HCT116 (cell line): ENCODE measurements around the gene DCAF15. TPM values are rescaled to one million over a fixed set of nuclear protein-coding genes. Genes with fewer than 3 reads are reported as not detected.

Experiments
- ATAC-seq: fragments of 200-7000 bp; cut with Tn5 transposase; 2 replicates; pipeline ENCODE4 v1.9.1; 2020; ENCODE audit warnings: mild to moderate bottlenecking, moderate library complexity
- BruUV-seq: library from RNA; stranded (reverse); fragments of 400-500 nt; replicated peaks from 2 replicates; lab custom pipeline; 2021; lab: Mats Ljungman, UMichigan
- CTCF ChIA-PET: fragments of 300-600 bp; sonication (Branson Sonifier 250); formaldehyde crosslinking; loops from one replicate; lab custom pipeline; 2021; ENCODE audit warnings: antibody characterized with exemption; lab: Charles Lee
- POLR2A ChIA-PET: fragments of 300-600, 350-600 bp; sonication (Branson Sonifier 250); formaldehyde crosslinking; loops from one replicate; lab custom pipeline; 2021; ENCODE audit warnings: antibody characterized with exemption; lab: Charles Lee
- RAD21 ChIA-PET, 2 experiments: fragments of 300-600 bp; sonication (Branson Sonifier 250); formaldehyde crosslinking; loops; one replicate each; lab custom pipeline; 2023; ENCODE audit warnings: low total read pairs in 2 of 2; ENCODE audit not compliant: uncharacterized antibody in 2 of 2, unreplicated experiment in 2 of 2, low non-redundant PET in 1 of 2; lab: Charles Lee
- DNase-seq: peaks from one replicate; pipeline ENCODE4 v3.0.0-alpha.2; 2010; ENCODE audit warnings: low read depth, low spot score
- H2AFZ ChIP-seq: fragments of 200-600 bp; shearing (Covaris generic), sonication (generic); 2 replicates; pipeline ENCODE4 v1.6.1; 2017; ENCODE audit warnings: low read depth, mixed run types, mixed read lengths, antibody characterized with exemption, low read length; ENCODE audit not compliant: poor library complexity, severe bottlenecking
- H3K27ac ChIP-seq: 2 replicates; pipeline ENCODE4 v1.5.1; 2012; ENCODE audit warnings: low read depth, low read length
- H3K27me3 ChIP-seq: fragments of 200-600 bp; sonication (generic); 2 replicates; pipeline ENCODE4 v1.6.1; 2016; ENCODE audit warnings: mixed run types, low read length, mixed read lengths; ENCODE audit not compliant: insufficient read depth
- H3K36me3 ChIP-seq, 2 experiments: fragments of 200-500 bp in 1 of 2; fragments of 200-600 bp in 1 of 2; sonication (Bioruptor generic) in 1 of 2; sonication (generic) in 1 of 2; 2 replicates each; pipeline versions ENCODE4 v1.5.1 to v1.6.1; 2014 to 2016; ENCODE audit warnings: low read length in 2 of 2, inconsistent platforms in 1 of 2, mixed read lengths in 1 of 2, mixed run types in 1 of 2; ENCODE audit not compliant: insufficient read depth in 2 of 2, control insufficient read depth in 1 of 2
- H3K4me1 ChIP-seq, 2 experiments: fragments of 200-600 bp in 1 of 2; sonication (generic) in 1 of 2; 2 replicates each; pipeline versions ENCODE4 v1.5.1 to v1.6.1; 2012 to 2017; ENCODE audit warnings: low read length in 2 of 2, inconsistent platforms in 1 of 2, mild to moderate bottlenecking in 1 of 2, mixed read lengths in 1 of 2, mixed run types in 1 of 2, moderate library complexity in 1 of 2; ENCODE audit not compliant: insufficient read depth in 2 of 2, control insufficient read depth in 1 of 2
- H3K4me2 ChIP-seq: fragments of 200-600 bp; sonication (generic); 2 replicates; pipeline ENCODE4 v1.6.1; 2017; ENCODE audit warnings: mixed run types, low read length, mixed read lengths
- H3K4me3 ChIP-seq, 2 experiments: fragments of 200-600 bp in 1 of 2; sonication (generic) in 1 of 2; replicated peaks in 1 of 2; 2 replicates each; pipeline ENCODE4 v1.5.1; 2011 to 2016; ENCODE audit warnings: low read length in 2 of 2, control low read depth in 1 of 2, low read depth in 1 of 2, mild to moderate bottlenecking in 1 of 2, mixed read lengths in 1 of 2, mixed run types in 1 of 2
- H3K79me2 ChIP-seq: fragments of 200-600 bp; sonication (generic); 2 replicates; pipeline ENCODE4 v1.6.1; 2017; ENCODE audit warnings: mild to moderate bottlenecking, mixed run types, low read length, moderate library complexity, mixed read lengths; ENCODE audit not compliant: insufficient read depth
- H3K9ac ChIP-seq: fragments of 200-600 bp; sonication (generic); 2 replicates; pipeline ENCODE4 v1.6.1; 2016; ENCODE audit warnings: low read length, mixed read lengths
- H3K9me2 ChIP-seq: fragments of 200-600 bp; sonication (generic), shearing (Covaris generic); 2 replicates; pipeline ENCODE4 v1.6.1; 2017; ENCODE audit warnings: mixed run types, mild to moderate bottlenecking, moderate library complexity; ENCODE audit not compliant: insufficient read depth
- H3K9me3 ChIP-seq, 2 experiments: fragments of 200-500 bp in 1 of 2; fragments of 200-600 bp in 1 of 2; sonication (Bioruptor generic) in 1 of 2; sonication (generic) in 1 of 2; 2 replicates each; pipeline ENCODE4 v1.6.1; 2014 to 2017; ENCODE audit warnings: low read length in 2 of 2, mixed read lengths in 2 of 2, inconsistent platforms in 1 of 2, low read depth in 1 of 2, mild to moderate bottlenecking in 1 of 2, mixed run types in 1 of 2, moderate library complexity in 1 of 2; ENCODE audit not compliant: control insufficient read depth in 1 of 2, insufficient read depth in 1 of 2
- H4K20me1 ChIP-seq: fragments of 200-600 bp; sonication (generic), shearing (Covaris generic); 2 replicates; pipeline ENCODE4 v1.6.1; 2017; ENCODE audit warnings: mixed run types, mild to moderate bottlenecking, moderate library complexity; ENCODE audit not compliant: insufficient read depth
- EGR1 ChIP-seq: IDR thresholded peaks from 2 replicates; pipeline ENCODE4 v1.6.1; 2012; ENCODE audit warnings: low read depth
- ELF1 ChIP-seq: IDR thresholded peaks from 2 replicates; pipeline ENCODE4 v1.6.1; 2012; ENCODE audit warnings: low read depth, borderline replicate concordance
- JUND ChIP-seq: IDR thresholded peaks from 2 replicates; pipeline ENCODE4 v1.6.1; 2012
- POLR2AphosphoS5 ChIP-seq: IDR thresholded peaks from 2 replicates; pipeline ENCODE4 v1.6.1; 2011; ENCODE audit warnings: mild to moderate bottlenecking, low read depth, low read length, moderate library complexity
- SP1 ChIP-seq: IDR thresholded peaks from 2 replicates; pipeline ENCODE4 v1.6.1; 2012; ENCODE audit warnings: low read depth
- SRF ChIP-seq: IDR thresholded peaks from 2 replicates; pipeline ENCODE4 v1.6.1; 2012; ENCODE audit warnings: low read depth
- TCF7L2 ChIP-seq: IDR thresholded peaks from 2 replicates; pipeline ENCODE4 v1.7.0; 2011; ENCODE audit warnings: borderline replicate concordance, inconsistent platforms; ENCODE audit not compliant: insufficient read depth, insufficient read length; ENCODE audit errors: extremely low read depth
- YY1 ChIP-seq: IDR thresholded peaks from 2 replicates; pipeline ENCODE4 v1.6.1; 2011; ENCODE audit warnings: low read length, low read depth, moderate library complexity, mild to moderate bottlenecking; ENCODE audit not compliant: insufficient replicate concordance; ENCODE audit errors: extremely low read depth
- ZNF274 ChIP-seq: fragments of 200-500 bp; sonication (Bioruptor generic); IDR thresholded peaks from 2 replicates; pipeline ENCODE4 v1.6.1; 2014; ENCODE audit warnings: mild to moderate bottlenecking, low read depth, low read length, inconsistent platforms
- intact Hi-C: fragments of 100-400 bp; cut with micrococcal nuclease; formaldehyde crosslinking; loops from 2 replicates; pipeline ENCODE4 v1.10.0; 2022
- total RNA-seq: library from RNA; stranded (reverse); gene quantifications from one replicate; pipeline ENCODE4 v1.2.1, GENCODE V29; 2021; ENCODE audit not compliant: unreplicated experiment
- TF ChIP-seq, protein P1 (sequence below): IDR thresholded peaks from 2 replicates; pipeline ENCODE4 v1.6.1; 2012
- TF ChIP-seq, protein P2 (sequence below): IDR thresholded peaks from 2 replicates; pipeline ENCODE4 v1.6.1; 2011; ENCODE audit warnings: mild to moderate bottlenecking, low read length, moderate library complexity; ENCODE audit not compliant: insufficient replicate concordance; ENCODE audit errors: extremely low read depth
- TF ChIP-seq, protein P3 (sequence below), 3 experiments: fragments of 200-600 bp in 1 of 3; sonication (generic) in 1 of 3; IDR thresholded peaks in 2 of 3; conservative IDR thresholded peaks in 1 of 3; 2 replicates each; pipeline ENCODE4 v1.5.1; 2012 to 2017; ENCODE audit warnings: low read depth in 2 of 3, low read length in 2 of 3, antibody characterized with exemption in 1 of 3, borderline replicate concordance in 1 of 3, control low read depth in 1 of 3, mild to moderate bottlenecking in 1 of 3, mixed read lengths in 1 of 3, mixed run types in 1 of 3, moderate library complexity in 1 of 3; ENCODE audit not compliant: insufficient read depth in 1 of 3

DCAF15 gene
- total RNA-seq, 1 experiment from 2014 or later, result 46.2 TPM

DNA sequence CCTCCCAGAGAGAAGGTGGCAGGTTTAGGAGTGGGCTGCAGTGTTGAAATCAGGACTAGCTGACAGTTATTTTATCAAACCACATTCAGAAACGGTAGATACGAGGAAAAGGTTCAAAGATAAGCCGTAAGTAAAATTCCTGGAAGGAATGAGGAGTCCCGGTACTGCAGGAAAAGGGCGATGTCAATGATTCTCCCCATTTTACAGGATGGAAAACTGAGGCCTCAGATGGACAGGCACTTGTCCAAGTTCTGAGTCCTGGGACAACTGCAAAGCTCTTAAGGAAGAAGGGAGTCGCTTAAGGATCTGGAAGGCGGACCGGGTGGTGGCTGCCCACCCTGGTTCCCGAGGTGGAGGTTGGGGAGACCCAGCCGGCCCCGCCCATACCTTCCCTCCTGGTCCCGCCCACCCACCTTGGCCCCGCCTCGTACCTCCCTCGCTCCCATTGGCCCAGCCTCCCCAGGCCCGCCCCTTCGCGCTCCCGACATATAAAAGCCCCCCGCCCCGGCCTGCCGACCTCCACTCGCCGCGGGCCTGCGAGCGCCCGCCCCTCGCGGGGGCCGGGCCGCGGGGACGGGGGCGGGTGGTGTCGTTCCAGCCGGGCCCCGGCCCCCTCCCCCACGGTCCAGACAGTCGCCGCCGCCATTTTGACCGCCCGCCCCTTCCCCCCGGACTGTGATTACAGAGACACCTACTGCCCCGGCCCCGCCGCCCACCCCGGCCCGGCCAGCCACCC lies 53.2 kb downstream of the DCAF15 start (continued):
- TF ChIP-seq, protein P1, sequence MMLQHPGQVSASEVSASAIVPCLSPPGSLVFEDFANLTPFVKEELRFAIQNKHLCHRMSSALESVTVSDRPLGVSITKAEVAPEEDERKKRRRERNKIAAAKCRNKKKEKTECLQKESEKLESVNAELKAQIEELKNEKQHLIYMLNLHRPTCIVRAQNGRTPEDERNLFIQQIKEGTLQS, result no peak
- TF ChIP-seq YY1, result peak; percentile 56
- no peak for TF ChIP-seq ZNF274

DNA sequence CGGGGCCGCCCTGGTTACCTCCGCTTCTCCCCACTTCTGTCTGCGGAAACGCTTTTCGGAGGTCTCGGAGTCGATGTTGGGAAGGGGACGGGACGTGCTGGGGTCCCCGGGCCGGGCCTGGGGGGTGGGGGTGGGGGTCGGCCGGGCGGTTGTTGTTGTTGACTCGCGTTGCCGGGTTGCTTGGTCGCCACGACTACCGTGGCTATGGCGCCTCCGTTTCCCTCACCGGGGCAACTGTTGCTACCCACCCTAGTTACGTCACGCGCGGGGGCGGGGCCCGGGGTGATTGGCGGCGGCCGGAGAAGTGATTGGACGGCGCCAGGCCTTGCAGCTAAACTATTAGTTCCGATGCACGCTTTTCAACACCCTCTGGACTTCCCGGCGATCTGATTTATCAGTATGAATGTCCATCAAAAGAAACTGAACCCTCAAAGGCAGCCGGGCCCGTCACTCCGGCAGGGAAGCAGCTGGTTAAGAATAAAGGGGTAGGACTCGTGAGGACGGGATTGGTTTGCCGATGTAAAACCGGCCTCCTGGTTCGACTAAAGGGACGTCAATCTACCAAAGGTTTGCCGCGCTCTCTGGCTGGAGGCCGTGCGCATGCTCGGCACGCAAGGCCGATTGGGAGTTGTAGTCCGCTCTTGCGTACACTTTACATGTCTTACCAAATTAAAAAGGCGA lies 53.9 kb downstream of the DCAF15 start, which contains the start of gene RFX1:
Gene RFX1 (minus strand): TSS at position 236 of the 681 bp plus-strand sequence. CDS start 12,477 bp downstream, outside the sequence.
- Histone ChIP-seq H3K27me3 (no peaks in the 10 kb centered on the region), H3K4me2 (peak within 1 kb of the TSS; percentile 97), H4K20me1 (no peaks in the 10 kb centered on the region), H2AFZ (peak within 1 kb of the TSS; percentile 54), H3K9me2 (no peaks in the 10 kb centered on the region), H3K27ac (peak within 1 kb of the TSS; percentile 79), H3K4me1 (peaks cover 5 to 26% of the 10 kb centered on the region in 2 experiments; a peak in 3 of 4 replicates), H3K36me3 (no peaks in the 10 kb centered on the region), H3K9ac (peak within 1 kb of the TSS; percentile 91), H3K79me2 (peaks cover 3% of the 10 kb centered on the region; the same call in 1 of the 2 replicates), H3K4me3 (peak within 1 kb of the TSS; percentile 70 to 76), H3K9me3 (no peaks in the 10 kb centered on the region)
- TF ChIP-seq EGR1 (peak; percentile 71), SP1 (peak; percentile 100), ELF1 (no peak), TCF7L2 (peak; percentile 76), SRF (no peak), JUND (no peak), POLR2AphosphoS5 (0 out of 2 replicates have a peak, but pooled peaks have one; percentile 4), YY1 (peak; percentile 72)
- TF ChIP-seq, protein P2, sequence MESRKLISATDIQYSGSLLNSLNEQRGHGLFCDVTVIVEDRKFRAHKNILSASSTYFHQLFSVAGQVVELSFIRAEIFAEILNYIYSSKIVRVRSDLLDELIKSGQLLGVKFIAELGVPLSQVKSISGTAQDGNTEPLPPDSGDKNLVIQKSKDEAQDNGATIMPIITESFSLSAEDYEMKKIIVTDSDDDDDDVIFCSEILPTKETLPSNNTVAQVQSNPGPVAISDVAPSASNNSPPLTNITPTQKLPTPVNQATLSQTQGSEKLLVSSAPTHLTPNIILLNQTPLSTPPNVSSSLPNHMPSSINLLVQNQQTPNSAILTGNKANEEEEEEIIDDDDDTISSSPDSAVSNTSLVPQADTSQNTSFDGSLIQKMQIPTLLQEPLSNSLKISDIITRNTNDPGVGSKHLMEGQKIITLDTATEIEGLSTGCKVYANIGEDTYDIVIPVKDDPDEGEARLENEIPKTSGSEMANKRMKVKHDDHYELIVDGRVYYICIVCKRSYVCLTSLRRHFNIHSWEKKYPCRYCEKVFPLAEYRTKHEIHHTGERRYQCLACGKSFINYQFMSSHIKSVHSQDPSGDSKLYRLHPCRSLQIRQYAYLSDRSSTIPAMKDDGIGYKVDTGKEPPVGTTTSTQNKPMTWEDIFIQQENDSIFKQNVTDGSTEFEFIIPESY, result peak; percentile 48
- TF ChIP-seq, protein P3, sequence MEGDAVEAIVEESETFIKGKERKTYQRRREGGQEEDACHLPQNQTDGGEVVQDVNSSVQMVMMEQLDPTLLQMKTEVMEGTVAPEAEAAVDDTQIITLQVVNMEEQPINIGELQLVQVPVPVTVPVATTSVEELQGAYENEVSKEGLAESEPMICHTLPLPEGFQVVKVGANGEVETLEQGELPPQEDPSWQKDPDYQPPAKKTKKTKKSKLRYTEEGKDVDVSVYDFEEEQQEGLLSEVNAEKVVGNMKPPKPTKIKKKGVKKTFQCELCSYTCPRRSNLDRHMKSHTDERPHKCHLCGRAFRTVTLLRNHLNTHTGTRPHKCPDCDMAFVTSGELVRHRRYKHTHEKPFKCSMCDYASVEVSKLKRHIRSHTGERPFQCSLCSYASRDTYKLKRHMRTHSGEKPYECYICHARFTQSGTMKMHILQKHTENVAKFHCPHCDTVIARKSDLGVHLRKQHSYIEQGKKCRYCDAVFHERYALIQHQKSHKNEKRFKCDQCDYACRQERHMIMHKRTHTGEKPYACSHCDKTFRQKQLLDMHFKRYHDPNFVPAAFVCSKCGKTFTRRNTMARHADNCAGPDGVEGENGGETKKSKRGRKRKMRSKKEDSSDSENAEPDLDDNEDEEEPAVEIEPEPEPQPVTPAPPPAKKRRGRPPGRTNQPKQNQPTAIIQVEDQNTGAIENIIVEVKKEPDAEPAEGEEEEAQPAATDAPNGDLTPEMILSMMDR (IDR thresholded peaks at IDR 0.05 in 2 of 3, conservative IDR thresholded peaks at IDR 0.05 in 1 of 3; ENCODE audit: borderline replicate concordance in 1 of 3, insufficient read depth in 1 of 3, low read depth in 2 of 3, low read length in 2 of 3), result no peak
- ATAC-seq (peak; percentile 85), DNase-seq (peak; percentile 100)
- no TSS peak for BruUV-seq
- ChIA-PET CTCF (interaction anchor here (0.6 to 1.4 kb wide), 4 partner anchors 26 to 108 kb away, joined by 3 to 8 read pairs (median 3); partner anchors contain the start of gene IL27RA), RAD21 (no interaction called here), POLR2A (interaction anchor here (0.9 to 1.1 kb wide), 6 partner anchors 10 to 160 kb away, joined by 3 to 10 read pairs (median 3); partner anchors contain the start of genes IL27RA and MISP3)
- intact Hi-C loops, result no loop called here
